ENCODE results near the gene DMAC2L.
"Not testable (repeated sequence)": the region's sequence is repeated elsewhere in the genome, so short reads cannot be mapped to it uniquely, and the experiment has no call there.

The DMAC2L gene

GRCh38 chr14:50331596-50331995, 19.5 kb downstream of the DMAC2L start:
- DNase-seq = no peak

- DNase-seq = no peak
Measured at GRCh38 chr14:50333014-50333509, 20.9 kb downstream of the DMAC2L start.

- DNase-seq = no peak
Measured at GRCh38 chr14:50334211-50334610, 22.1 kb downstream of the DMAC2L start.

- DNase-seq = no peak
Measured at GRCh38 chr14:50335389-50335788, 23.3 kb downstream of the DMAC2L start.

- no peak for DNase-seq
Measured at GRCh38 chr14:50335989-50336824, 24.1 kb downstream of the DMAC2L start.

- DNase-seq = no peak
Measured at GRCh38 chr14:50338587-50338986, 26.5 kb downstream of the DMAC2L start.

GRCh38 chr14:50339178-50339804, 27.2 kb downstream of the DMAC2L start:
- no peak for DNase-seq

GRCh38 chr14:50340045-50340444, 27.9 kb downstream of the DMAC2L start:
- DNase-seq = no peak

GRCh38 chr14:50340963-50341362, 28.8 kb downstream of the DMAC2L start:
- DNase-seq = no peak

GRCh38 chr14:50342221-50343078, 30.3 kb downstream of the DMAC2L start:
- peak; percentile 47 for DNase-seq

- DNase-seq = no peak
Measured at GRCh38 chr14:50343434-50343833, 31.3 kb downstream of the DMAC2L start.

- peak; percentile 75 for DNase-seq
Measured at GRCh38 chr14:50344116-50344775, 32.1 kb downstream of the DMAC2L start.

GRCh38 chr14:50344876-50345563, 32.9 kb downstream of the DMAC2L start:
- no peak for DNase-seq

GRCh38 chr14:50345846-50346422, 33.8 kb downstream of the DMAC2L start:
- no peak for DNase-seq

GRCh38 chr14:50347521-50347920, 35.4 kb downstream of the DMAC2L start:
- DNase-seq = no peak

GRCh38 chr14:50348933-50349332, 36.8 kb downstream of the DMAC2L start:
- no peak for DNase-seq

- DNase-seq = no peak
Measured at GRCh38 chr14:50350975-50351374, 38.9 kb downstream of the DMAC2L start.

GRCh38 chr14:50352584-50352983, 40.5 kb downstream of the DMAC2L start:
- DNase-seq = no peak

GRCh38 chr14:50353126-50353525, 41.0 kb downstream of the DMAC2L start:
- DNase-seq = no peak

- DNase-seq = no peak
Measured at GRCh38 chr14:50354527-50354926, 42.4 kb downstream of the DMAC2L start.

GRCh38 chr14:50355692-50356091, 43.6 kb downstream of the DMAC2L start:
- no peak for DNase-seq

GRCh38 chr14:50356283-50356682, 44.2 kb downstream of the DMAC2L start:
- not testable (repeated sequence) for DNase-seq

Measured in activated naive CD4-positive, alpha-beta T cell treated with anti-CD3 and anti-CD28 coated beads, Interleukin-2, amount 50 U/mL, for 16 hours (primary cell).